Measurements from ENCODE around the gene DGKB. TPM values are rescaled to one million over a fixed set of nuclear protein-coding genes. Genes with fewer than 3 reads are reported as not detected.
"Not testable (repeated sequence)": the region's sequence is repeated elsewhere in the genome, so short reads cannot be mapped to it uniquely, and the experiment has no call there.

DGKB gene
- total RNA-seq, 1 donor = not detected

DNA sequence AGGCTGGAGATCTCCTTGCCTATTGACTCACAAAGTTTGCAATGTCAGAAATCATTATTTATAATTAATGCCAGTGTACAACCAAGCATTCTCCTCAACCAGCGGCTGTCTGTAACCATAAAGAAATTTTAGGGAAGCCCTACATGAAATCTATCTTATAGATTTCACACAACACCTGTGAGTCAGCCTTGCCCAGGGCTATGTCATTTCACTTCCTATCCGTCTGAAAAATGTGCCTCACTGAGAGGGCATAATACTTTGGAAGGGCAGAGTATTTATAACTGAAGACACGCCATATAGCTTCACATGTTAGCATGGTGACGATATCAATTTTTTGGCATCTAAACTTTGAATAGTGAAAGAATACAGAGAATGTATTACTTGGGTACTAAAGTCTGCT is 616.5 kb downstream of the DGKB start:
- no peaks in the 10 kb centered on the region for H3K4me1 ChIP-seq (ENCODE audit: insufficient read depth, low read length)
- H3K9me3 ChIP-seq (ENCODE audit: low read depth, low read length) = no peaks in the 10 kb centered on the region
- no peaks in the 10 kb centered on the region for H3K27me3 ChIP-seq (ENCODE audit: insufficient read depth, low read length)
- no peak overlapping the region for H3K4me3 ChIP-seq (ENCODE audit: low read length)

DNA sequence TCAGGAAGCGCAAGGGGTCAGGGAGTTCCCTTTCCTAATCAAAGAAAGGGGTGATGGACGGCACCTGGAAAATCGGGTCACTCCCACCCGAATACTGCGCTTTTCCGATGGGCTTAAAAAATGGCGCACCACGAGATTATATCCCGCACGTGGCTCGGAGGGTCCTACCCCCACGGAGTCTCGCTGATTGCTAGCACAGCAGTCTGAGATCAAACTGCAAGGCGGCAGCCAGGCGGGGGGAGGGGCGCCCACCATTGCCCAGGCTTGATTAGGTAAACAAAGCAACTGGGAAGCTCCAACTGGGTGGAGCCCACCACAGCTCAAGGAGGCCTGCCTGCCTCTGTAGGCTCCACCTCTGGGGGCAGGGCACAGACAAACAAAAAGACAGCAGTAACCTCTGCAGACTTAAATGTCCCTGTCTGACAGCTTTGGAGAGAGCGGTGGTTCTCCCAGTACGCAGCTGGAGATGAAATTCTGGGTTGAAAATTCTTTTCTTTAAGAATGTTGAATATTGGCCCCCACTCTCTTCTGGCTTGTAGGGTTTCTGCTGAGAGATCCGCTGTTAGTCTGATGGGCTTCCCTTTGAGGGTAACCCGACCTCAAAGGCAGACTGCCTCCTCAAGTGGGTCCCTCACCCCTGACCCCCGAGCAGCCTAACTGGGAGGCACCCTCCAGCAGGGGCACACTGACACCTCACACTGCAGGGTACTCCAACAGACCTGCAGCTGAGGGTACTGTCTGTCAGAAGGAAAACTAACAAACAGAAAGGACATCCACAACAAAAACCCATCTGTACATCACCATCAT is 623.3 kb downstream of the DGKB start:
- not testable (repeated sequence) for H3K4me3 ChIP-seq (ENCODE audit: low read length)

DNA sequence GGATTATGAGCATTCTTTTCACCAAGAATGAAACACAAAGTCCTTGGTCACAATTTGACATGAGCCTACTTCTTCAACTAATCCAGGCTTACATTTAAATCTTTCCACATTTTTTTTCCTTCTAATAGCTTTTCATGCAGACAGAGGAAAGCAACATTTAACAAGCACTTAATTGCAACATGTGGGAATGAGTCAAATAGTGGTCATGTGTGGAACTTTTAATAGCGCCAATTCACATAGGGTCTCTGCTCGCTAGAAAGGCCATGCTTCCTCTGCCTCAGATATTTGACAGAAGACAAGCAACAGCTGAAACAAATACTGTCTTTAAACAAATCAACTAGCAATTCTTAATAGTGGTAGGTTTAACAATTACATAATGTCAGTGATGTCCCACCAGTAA is 627.2 kb downstream of the DGKB start:
- no peak overlapping the region for H3K4me3 ChIP-seq (ENCODE audit: low read length)
- H3K27me3 ChIP-seq (ENCODE audit: insufficient read depth, low read length) = no peaks in the 10 kb centered on the region
- H3K4me1 ChIP-seq (ENCODE audit: insufficient read depth, low read length) = no peaks in the 10 kb centered on the region
- H3K9me3 ChIP-seq (ENCODE audit: low read depth, low read length) = no peaks in the 10 kb centered on the region

More for the DNA sequence above, 623.3 kb downstream of the DGKB start:
- not testable (repeated sequence) for H3K4me1 ChIP-seq (ENCODE audit: insufficient read depth, low read length); H3K9me3 ChIP-seq (ENCODE audit: low read depth, low read length); H3K27me3 ChIP-seq (ENCODE audit: insufficient read depth, low read length)

DNA sequence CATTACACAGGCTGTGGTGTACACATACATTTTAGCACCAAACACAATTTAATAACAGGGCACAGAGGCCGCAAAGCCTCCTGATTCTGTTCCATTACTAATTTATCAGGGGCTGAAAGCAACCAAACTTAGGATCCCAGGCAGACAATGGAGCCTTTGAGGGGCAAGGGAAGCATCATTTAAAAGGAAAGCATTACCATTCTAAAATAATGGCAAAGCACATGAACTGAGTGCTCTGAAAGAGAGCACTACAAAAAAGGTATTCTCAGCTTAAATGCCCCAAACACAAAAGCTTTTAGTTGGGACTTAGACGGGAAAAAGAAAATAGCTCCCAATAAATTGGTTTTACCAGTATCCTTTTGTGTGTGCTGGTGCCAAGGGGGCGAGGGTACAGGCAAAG is 631.1 kb downstream of the DGKB start:
- Histone ChIP-seq H3K9me3 (ENCODE audit: low read depth, low read length) (no peaks in the 10 kb centered on the region), H3K4me1 (ENCODE audit: insufficient read depth, low read length) (no peaks in the 10 kb centered on the region), H3K27me3 (ENCODE audit: insufficient read depth, low read length) (no peaks in the 10 kb centered on the region), H3K4me3 (ENCODE audit: low read length) (no peak overlapping the region)

DNA sequence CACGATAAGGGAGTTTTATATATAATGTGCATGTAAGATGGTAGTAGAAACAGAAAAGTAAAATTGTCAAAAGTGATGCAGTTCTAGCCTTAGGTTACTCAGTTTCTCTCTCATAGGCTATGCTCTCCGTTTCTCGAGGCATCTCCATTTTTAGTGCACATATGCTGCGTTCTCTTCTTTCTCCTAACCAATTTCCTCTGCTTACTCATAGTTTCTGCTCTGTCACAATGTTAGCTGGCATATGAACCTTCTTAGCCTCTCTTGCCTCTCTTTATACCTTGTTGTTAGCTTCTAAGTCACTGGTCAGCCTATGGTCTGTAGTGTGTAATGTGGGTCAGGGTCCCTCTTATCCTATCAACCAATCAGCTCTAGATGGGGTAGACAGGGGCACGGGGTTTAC is 632.5 kb downstream of the DGKB start:
- no peaks in the 10 kb centered on the region for H3K9me3 ChIP-seq (ENCODE audit: low read depth, low read length)

DNA sequence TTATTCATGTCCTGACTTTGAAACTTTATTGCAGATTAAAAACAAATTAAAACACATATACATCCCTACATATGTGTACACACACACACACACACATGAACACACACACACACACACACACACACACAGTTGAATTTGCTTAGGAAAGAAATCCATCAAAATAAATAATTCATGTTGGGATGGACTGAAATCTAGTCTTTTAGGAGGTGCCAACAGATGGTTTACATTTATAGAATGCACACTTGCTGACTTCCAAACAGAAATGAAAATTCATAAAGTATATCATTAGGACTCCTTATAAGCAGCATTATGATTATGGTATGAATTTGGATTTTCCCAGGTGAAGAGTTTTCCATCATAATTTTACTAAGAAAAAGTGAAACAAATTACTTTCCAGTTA is 642.5 kb downstream of the DGKB start:
- Histone ChIP-seq H3K4me3 (ENCODE audit: low read length) (no peak overlapping the region), H3K4me1 (ENCODE audit: insufficient read depth, low read length) (no peaks in the 10 kb centered on the region), H3K9me3 (ENCODE audit: low read depth, low read length) (no peaks in the 10 kb centered on the region), H3K27me3 (ENCODE audit: insufficient read depth, low read length) (no peaks in the 10 kb centered on the region)

More for the DNA sequence above, 632.5 kb downstream of the DGKB start:
- no peaks in the 10 kb centered on the region for H3K4me1 ChIP-seq (ENCODE audit: insufficient read depth, low read length)
- H3K27me3 ChIP-seq (ENCODE audit: insufficient read depth, low read length) = no peaks in the 10 kb centered on the region
- no peak overlapping the region for H3K4me3 ChIP-seq (ENCODE audit: low read length)

DNA sequence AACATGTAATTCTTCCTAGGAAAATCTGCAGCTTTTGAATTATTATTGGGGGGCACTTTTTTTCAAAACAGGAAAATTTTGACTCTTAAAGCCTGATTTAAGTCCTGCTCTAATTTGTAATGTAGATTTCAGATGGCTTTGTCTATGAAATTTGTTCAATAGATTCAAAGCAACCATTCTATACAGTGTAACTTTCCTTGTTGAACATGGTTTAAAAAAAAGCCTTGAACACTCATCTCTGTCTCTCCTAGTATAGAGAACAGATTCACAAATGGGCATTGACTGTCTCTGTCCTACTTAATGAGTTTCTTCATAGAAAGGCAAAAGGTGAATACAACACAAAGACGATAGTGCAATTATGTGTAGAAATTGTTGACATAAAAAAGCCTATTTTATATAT is 643.7 kb downstream of the DGKB start:
- H3K9me3 ChIP-seq (ENCODE audit: low read depth, low read length) = no peaks in the 10 kb centered on the region
- no peaks in the 10 kb centered on the region for H3K4me1 ChIP-seq (ENCODE audit: insufficient read depth, low read length)
- H3K27me3 ChIP-seq (ENCODE audit: insufficient read depth, low read length) = no peaks in the 10 kb centered on the region
- no peak overlapping the region for H3K4me3 ChIP-seq (ENCODE audit: low read length)

DNA sequence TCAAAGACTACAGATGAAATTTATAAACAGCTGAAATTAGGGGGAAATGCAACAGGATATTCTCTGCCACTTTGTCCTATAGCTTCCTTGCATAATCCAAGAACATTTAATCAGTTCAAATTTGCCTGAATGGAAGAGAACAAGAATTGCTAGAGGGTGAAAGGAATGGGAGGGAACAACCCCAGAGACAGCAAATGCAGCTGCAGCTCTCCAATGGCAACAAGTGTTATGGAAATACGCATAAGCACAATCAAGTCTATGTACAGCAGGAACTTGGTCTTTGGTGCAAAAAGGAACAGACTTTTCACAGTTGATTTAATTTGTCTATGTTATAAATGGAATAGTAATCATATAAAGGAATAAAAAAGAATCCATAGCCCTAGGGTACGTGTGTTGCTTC is 644.1 kb downstream of the DGKB start:
- no peaks in the 10 kb centered on the region for H3K9me3 ChIP-seq (ENCODE audit: low read depth, low read length)
- no peaks in the 10 kb centered on the region for H3K27me3 ChIP-seq (ENCODE audit: insufficient read depth, low read length)
- no peak overlapping the region for H3K4me3 ChIP-seq (ENCODE audit: low read length)
- H3K4me1 ChIP-seq (ENCODE audit: insufficient read depth, low read length) = no peaks in the 10 kb centered on the region

DNA sequence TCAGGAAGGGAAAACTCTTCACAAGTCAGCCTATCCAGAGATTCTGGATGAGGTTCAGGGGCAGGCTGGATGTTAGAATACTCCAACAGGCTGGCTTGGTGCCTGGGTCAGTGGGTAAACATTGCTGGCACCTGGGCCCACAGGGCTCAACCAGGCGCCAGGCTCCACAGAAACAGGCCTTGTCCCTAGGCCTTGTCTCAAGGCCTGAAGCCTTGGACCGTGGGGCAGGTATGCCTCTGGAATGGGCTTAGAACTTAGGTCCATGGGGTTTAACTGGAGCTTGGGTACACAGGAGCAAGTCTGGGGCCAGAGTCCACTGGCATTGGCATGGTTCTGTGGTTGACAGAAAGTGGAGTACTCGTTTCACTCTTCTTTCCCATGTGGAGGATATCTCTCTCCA is 650.1 kb downstream of the DGKB start:
- Histone ChIP-seq H3K9me3 (ENCODE audit: low read depth, low read length) (peaks cover 7% of the 10 kb centered on the region), H3K4me1 (ENCODE audit: insufficient read depth, low read length) (no peaks in the 10 kb centered on the region), H3K27me3 (ENCODE audit: insufficient read depth, low read length) (no peaks in the 10 kb centered on the region), H3K4me3 (ENCODE audit: low read length) (no peak overlapping the region)

DNA sequence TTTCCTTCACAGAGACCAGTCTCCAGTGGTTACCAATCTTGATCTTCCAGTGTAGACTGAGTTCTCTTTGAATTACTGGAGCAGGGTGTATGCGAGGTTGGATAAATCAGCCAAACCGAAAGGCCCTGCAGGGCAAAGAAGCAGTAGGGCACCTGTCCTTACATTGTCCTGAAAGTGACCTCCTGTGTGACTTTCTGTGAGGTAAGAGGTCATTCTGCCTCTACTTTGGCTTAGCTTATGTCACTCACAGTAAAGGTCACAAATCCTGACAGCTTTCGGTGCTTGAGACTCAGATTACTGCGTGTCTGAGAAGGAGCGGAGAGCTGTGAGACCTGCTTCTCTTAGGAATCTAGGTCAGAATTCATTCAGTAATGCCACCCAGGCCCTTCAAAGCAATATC is 660.4 kb downstream of the DGKB start:
- Histone ChIP-seq H3K4me1 (ENCODE audit: insufficient read depth, low read length) (no peaks in the 10 kb centered on the region), H3K4me3 (ENCODE audit: low read length) (no peak overlapping the region), H3K9me3 (ENCODE audit: low read depth, low read length) (peaks cover 5% of the 10 kb centered on the region), H3K27me3 (ENCODE audit: insufficient read depth, low read length) (no peaks in the 10 kb centered on the region)

DNA sequence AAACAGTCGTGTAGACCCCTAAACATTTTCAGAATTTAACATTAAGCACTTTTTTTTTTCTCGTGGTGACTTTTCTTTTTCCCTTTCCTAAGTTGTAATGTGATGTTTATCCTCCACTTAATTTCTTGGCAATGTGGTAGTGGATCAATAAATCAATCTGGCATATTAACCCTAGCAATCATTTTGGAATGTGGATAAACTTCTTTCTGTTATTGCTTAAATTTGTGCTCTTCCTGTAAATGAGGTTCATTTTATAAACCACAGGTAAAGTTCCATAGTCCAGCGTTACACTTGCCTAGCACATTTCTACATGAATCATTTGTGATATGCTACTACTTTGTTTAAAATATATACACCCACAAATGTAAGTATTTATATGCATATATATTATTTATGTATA is 665.7 kb downstream of the DGKB start:
- Histone ChIP-seq H3K4me3 (ENCODE audit: low read length) (no peak overlapping the region), H3K4me1 (ENCODE audit: insufficient read depth, low read length) (no peaks in the 10 kb centered on the region), H3K9me3 (ENCODE audit: low read depth, low read length) (no peaks in the 10 kb centered on the region), H3K27me3 (ENCODE audit: insufficient read depth, low read length) (no peaks in the 10 kb centered on the region)

DNA sequence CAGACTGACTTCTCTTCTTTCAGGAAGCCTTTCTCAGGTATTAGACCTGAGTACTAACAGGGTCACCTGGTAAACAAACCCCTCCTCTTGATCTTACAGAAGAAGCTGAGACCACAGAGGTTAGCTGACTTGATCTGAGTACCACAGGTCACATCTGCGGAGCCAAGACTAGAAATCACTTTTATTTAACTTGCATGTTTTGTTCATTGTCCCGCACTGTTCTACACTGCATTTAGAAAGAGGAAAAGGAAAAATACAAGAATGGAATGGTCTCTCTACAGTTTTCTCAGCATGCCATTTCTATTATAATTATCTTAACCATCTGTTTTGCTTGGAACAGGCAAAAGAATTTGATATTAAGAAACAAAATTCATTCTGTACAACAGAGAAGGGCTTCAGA is 667.5 kb downstream of the DGKB start:
- H3K4me3 ChIP-seq (ENCODE audit: low read length) = no peak overlapping the region
- H3K27me3 ChIP-seq (ENCODE audit: insufficient read depth, low read length) = no peaks in the 10 kb centered on the region
- no peaks in the 10 kb centered on the region for H3K4me1 ChIP-seq (ENCODE audit: insufficient read depth, low read length)
- H3K9me3 ChIP-seq (ENCODE audit: low read depth, low read length) = no peaks in the 10 kb centered on the region

DNA sequence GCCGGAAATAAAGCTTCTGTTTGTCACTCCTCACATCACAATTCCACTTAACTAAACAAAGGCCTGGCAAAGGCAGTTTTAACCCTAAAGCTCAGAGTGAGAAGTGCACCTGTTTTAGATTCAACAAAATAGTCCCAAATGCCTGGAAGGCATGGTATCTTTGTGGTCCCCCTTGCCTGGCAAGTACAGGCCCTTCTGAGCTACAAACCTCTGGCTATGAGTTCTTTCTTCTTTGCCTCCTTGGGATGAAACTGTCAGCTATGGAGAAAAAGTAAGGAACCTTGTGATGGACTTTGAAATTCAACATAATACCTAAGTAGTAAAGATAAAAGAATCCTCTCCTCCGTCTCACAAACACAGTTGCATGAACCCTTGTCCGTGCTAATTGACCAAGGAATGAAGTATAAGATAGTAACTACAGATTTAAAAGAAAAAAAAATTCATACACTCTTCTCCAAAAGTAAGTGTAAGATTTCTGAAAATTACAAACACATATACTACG is 668.6 kb downstream of the DGKB start:
- Histone ChIP-seq H3K4me3 (ENCODE audit: low read length) (no peak overlapping the region), H3K4me1 (ENCODE audit: insufficient read depth, low read length) (no peaks in the 10 kb centered on the region), H3K9me3 (ENCODE audit: low read depth, low read length) (no peaks in the 10 kb centered on the region), H3K27me3 (ENCODE audit: insufficient read depth, low read length) (no peaks in the 10 kb centered on the region)

DNA sequence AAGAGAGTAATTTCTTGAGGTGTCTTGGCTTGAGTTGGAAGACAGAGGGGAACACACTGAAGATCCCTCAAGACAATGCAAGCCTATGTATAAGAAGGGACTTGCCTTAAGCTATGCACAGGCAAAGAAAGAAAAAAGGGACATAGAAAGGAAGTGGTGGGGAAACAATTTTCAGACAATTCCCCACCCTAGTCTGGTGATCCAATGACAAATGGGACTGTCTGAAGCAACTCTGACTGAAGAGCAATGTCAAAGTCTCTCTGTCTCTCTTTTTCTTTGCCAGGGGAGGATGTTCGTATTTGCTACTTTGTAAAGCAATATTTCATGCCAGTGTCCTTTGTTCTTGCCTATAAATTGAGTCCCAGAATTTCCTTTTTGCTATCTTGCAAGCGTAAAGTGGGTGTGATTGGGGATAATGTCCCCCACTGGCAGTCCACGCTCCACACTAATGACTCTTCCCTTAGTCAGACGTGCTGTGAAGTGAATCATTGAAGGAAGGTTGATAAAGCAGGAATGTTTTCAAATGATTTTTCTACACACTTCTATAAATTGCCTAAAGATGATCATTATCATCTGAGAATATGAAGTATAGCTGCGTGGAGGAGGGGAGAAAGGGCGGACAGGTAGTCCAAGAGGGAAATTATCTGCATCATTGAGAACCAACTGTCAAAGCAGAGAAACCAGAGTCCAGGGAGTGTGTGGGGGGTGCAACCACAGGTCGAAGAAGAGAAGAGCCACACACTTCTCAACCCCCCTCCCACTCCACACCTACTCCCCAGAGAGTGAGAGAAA is 669.3 kb downstream of the DGKB start:
- H3K9me3 ChIP-seq (ENCODE audit: low read depth, low read length) = no peaks in the 10 kb centered on the region
- H3K4me3 ChIP-seq (ENCODE audit: low read length) = no peak overlapping the region
- H3K27me3 ChIP-seq (ENCODE audit: insufficient read depth, low read length) = no peaks in the 10 kb centered on the region
- H3K4me1 ChIP-seq (ENCODE audit: insufficient read depth, low read length) = no peaks in the 10 kb centered on the region

DNA sequence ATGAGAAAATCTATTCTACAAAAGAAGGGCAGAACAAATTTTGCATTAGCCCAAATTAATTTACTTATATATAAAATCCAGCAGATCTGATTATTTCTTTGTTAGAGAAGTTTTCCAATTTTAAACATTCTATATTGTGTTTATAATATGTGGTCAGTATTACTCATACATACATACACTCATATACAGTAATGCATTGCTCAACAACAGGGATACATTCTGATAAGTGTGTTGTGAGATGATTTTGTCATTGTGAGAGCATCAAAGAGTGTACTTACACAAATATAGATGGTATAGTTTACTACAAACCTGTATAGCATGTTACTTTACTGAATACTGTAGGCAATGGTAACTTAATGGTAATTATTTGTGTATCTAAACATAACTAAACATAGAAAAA is 673.5 kb downstream of the DGKB start:
- no peaks in the 10 kb centered on the region for H3K27me3 ChIP-seq (ENCODE audit: insufficient read depth, low read length)
- no peaks in the 10 kb centered on the region for H3K4me1 ChIP-seq (ENCODE audit: insufficient read depth, low read length)
- H3K4me3 ChIP-seq (ENCODE audit: low read length) = no peak overlapping the region
- H3K9me3 ChIP-seq (ENCODE audit: low read depth, low read length) = no peaks in the 10 kb centered on the region
